Activated effector memory CD4-positive, alpha-beta T cell treated with anti-CD3 and anti-CD28 coated beads, Interleukin-2, amount 50 U/mL, for 16 hours (primary cell): ENCODE results near the gene RNF167.

Source experiments
- DNase-seq: peaks from one replicate; pipeline ENCODE4 v3.0.0-alpha.2; 2020

Gene RNF167

DNA sequence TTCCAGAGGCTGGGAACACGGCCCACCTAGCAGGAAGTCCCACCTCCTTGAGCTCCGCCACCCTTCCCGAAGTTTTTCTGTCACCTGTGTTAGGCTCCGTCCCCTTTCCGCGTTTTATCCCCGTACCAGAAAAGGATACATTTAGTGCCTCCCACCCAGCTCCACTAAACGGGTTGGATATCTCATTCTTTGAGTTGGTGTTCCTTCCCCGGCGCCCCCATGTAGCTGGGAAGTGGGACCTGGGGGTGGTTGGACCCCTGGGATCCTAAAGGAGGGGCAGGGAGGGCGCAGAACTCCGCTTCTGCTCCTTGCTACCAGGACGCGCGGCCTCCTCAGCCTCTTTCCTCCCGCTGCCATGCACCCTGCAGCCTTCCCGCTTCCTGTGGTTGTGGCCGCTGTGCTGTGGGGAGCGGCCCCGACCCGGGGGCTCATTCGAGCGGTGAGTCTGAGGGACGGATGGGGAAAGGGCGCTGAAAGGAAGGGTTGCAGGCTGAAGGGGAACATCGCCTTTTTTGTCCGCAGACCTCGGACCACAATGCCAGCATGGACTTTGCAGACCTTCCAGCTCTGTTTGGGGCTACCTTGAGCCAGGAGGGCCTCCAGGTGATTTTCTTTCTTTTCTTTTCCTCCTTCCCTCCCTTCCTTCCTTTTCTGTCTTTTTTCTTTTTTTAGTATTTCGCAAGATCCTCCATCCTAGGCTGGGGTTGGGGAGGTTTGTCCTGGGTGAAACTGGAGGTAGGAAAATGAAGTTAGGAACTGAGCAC is 669 bp downstream of the RNF167 start:
- peak; percentile 80 for DNase-seq

DNA sequence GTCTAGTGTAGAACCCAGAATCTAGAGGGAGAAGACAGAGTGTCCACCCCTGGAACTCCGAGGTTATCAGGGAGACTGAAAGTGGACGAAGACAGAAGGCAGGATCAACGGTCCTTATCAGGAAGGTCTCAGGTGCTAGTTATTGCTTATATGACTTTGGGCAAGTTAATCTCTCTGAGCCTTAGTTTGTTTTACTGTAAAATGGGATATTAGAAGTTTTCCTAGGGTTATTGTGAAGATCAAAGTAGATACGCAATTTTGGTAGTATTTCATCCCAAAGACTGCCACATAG is 1.2 kb downstream of the RNF167 start:
- DNase-seq = no peak

GRCh38 chr17:4942760-4943508 is 2.9 kb downstream of the RNF167 start:
- no peak for DNase-seq

DNA sequence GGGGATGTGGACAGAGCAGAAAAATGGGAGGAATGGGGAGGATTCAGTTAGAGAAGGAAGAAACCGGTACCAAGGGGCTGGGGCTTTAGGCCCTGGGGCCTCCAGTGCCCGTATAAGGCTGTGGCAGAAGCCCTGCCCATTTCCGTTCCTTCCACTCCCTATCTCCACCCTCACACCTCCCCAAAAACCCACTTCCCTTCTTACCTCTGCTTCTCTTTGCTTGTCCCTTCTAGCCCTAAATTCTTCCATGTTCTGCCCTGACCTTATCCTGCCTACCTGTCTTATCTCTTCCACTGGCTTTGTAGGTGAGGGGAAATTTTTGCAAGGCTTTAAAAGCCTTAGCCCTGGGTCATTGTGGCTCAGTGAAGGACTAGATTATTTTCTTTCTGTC is 4.1 kb downstream of the RNF167 start:
- DNase-seq = peak; percentile 83

- DNase-seq = peak; percentile 72
Measured at GRCh38 chr17:4944554-4945175, 4.6 kb downstream of the RNF167 start.

- peak; percentile 94 for DNase-seq
Measured at GRCh38 chr17:4945176-4945943, 5.3 kb downstream of the RNF167 start.

DNA sequence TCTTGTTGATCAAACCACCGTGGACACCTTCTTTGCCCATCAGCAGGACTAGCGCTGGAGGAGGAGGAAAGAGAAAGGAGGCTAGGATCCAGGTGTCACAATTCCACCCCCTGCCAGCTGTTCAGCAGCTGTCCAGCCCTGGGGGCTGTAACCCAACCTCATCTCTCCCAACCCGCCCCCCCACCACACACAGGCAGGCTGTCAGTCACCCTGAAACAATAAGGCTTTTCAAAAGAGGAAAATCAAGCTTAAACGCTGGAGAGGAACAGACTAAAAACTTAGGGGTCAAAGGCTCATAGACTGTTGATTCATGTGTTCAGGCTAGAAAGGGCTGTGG is 5.8 kb downstream of the RNF167 start:
- DNase-seq = no peak

GRCh38 chr17:4946312-4946976 is 6.4 kb downstream of the RNF167 start:
- peak; percentile 64 for DNase-seq

DNA sequence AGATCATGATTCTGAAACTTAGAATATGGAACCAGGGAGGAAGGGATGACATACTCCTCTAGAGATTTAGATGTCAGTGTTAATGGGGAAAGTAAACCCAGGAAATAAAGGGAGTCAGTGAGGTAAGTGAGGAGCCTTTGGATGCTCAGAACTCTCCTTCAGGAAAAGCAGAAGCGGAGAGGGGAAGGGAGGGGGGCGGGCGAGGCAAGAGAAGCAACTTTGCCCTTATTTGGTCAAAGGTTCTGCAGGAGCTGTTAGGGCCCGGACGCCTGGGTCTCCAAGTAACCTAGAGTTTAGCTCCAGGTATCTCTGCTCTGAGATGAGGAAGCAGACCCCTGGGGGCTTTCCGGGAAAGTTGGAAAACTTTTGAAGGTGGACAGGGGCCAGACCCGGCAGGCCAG is 6.9 kb downstream of the RNF167 start:
- DNase-seq = no peak

GRCh38 chr17:4947411-4948165 is 7.5 kb downstream of the RNF167 start:
- peak; percentile 90 for DNase-seq

DNA sequence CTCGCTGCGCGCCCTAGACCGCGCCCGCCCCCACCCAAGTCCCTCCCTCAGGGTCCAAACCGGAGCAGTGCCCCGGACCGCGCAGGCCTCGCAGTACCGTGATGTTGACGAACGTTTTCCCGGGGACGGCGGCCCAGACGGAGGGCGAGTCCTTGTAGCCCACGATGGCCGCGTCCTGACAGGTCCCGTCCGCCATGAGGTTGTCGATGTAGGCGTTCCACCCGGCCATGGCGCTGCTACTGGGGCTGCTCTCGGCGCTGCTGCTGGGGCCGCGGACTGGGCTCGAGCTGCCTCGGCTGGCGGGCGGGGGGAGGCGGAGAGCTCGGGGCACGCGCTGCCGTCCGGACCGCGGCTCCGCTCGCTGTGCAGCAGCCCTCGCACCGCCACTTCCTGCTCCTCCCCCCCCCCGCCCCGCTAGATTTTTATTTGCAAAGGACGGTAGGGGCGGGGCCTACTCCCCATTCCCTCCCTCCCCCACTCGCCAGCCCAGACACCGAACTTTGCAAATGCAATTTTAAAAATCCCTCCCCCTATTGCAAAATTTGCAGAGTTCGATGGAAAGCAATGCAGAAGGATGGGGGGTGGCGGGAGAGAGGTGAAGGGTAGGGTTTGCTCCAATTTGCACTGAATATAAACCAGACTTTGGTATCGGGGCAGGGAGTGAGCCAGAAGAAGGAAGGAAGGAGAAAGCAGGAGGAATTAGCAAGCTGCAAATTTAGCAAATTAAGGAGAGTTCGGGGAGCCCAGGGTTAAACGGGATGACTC is 8.3 kb downstream of the RNF167 start, which contains the start of gene PFN1:
PFN1 (minus strand) TSS at position 365 of the 765 bp plus-strand sequence; CDS start at position 229, 136 bp downstream.
- DNase-seq = peak; percentile 96

DNA sequence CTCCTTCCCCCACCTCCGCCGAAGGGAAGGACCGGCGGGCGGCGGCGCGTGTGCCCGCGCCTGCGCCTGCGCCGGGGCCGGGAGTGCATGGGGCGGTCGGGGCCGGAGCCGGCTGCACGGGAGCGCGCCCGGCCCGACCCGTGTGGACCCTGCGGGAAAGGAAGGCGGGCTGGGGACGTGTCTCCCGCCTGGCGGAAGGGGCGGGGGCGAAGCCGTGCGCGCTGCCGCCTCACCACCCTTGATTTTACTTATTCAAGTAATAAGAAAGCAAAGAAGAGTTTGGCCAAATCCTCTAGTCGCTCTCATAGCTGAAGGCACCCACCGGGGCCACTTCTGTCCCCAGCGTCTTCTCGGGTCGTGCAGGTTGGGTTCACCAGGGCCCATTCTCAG is 8.9 kb downstream of the RNF167 start:
- DNase-seq = peak; percentile 90

DNA sequence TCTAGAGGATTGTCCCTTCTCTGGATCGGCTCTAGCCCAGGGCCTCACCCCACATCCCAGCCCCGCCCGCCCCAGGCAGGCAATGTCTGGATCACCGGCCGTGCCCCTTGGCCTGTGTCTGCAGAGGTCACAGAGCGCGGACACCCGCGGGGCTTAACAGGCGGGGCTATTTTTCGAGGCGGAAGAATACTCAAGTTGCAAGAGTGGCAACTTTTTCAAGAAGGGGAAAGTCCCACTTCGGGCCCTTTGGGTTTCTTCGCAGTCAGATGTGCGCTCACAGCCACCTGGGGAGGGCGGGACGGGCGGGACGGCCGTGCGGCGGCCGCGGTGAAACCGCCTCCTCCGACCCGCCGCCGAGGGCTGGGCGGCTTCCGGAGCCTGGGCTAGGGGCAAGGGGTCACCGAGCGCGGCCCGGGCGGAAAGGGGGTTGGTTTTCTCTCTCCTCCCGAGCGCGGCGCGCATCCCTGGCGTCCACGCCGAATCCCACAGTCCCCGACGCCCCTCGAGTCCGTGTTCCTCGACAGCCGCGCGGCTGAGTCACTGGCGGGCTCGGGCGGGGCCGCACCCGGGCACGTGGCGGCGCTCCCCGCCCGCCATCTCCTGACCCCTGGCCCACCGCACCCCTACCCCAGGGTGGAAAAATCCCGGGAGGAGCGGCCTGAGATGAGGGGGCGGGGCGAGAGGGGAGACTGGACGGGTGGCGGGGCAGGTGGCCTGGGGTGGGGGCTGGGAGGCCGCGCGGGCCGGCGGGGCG is 9.4 kb downstream of the RNF167 start:
- peak; percentile 89 for DNase-seq

DNA sequence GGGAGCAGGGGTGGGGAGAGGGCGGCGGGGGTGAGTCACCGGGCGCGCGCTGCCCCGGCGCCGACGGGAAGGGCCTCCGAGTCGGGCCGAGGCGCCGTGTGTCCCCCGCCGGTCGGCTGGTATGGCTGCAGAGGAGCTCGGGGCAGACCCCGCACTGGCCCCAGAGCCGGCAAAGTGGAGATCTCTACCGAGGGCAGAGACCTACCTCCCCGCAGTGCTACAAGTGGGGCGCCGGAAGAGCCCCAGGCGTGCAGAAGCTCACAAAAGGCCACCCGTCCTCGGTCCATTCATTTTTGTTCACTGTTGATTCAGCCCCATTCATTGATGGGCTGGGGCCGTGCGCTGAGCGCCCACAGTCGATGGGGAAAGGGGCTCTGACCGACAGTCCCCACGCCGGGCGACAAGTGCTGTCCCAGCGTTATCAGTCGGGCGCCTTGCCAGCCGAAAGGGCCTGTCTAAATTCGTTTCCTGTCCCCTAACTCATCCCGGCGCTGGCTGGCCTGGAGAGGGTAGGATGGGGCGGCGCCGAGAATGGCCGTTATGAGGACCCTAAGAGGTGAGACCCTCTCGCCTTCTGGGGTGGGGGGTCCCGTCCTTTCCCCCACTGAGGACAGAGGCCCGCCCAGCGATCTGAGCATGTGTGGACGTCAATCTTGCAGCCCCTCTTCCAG is 10.1 kb downstream of the RNF167 start:
- DNase-seq = peak; percentile 79

GRCh38 chr17:4950746-4951204 is 10.7 kb downstream of the RNF167 start, which contains the start of gene ENO3:
Gene ENO3 (plus strand): TSS chr17:4951119. CDS start chr17:4951830, 711 bp downstream.
- peak; percentile 62 for DNase-seq

DNA sequence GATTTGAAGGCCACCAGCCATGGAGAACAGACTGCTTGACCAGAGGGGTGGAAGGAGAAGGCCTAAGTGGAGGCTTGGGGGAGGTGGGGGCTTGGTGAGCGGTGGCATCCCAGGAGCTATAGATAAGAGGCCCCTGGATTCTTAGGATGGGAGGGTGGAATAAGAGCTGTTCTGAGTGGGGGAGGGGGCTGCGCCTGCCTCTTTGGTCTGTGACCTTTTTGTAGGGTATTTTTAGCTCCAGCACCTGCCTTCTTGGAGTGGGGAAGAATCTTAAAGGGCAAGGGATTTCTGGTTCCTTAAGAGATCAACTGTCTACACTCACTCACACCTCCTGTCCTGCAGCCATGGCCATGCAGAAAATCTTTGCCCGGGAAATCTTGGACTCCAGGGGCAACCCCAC is 11.4 kb downstream of the RNF167 start:
- DNase-seq = no peak

DNA sequence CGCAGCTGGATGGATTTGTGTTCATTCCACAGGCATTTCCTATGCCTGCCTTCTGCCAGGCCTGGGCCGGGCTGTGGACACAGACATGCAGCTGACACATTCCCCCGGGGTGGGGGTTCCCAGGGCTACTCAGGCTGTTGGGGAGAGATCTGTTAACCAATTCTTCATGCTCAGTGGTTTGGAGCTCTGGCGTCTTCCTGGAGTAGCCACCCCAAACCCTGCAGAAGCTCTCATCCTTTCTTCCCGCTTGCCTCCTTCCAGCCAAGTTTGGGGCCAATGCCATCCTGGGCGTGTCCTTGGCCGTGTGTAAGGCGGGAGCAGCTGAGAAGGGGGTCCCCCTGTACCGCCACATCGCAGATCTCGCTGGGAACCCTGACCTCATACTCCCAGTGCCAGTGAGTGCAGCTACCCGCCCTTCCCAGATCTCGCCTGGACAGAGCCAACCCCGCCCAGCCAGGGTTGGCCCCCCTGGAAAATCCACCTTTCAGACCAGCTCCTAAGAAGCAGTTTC is 13.4 kb downstream of the RNF167 start:
- no peak for DNase-seq

GRCh38 chr17:4955091-4955490 is 15.0 kb downstream of the RNF167 start:
- no peak for DNase-seq

DNA sequence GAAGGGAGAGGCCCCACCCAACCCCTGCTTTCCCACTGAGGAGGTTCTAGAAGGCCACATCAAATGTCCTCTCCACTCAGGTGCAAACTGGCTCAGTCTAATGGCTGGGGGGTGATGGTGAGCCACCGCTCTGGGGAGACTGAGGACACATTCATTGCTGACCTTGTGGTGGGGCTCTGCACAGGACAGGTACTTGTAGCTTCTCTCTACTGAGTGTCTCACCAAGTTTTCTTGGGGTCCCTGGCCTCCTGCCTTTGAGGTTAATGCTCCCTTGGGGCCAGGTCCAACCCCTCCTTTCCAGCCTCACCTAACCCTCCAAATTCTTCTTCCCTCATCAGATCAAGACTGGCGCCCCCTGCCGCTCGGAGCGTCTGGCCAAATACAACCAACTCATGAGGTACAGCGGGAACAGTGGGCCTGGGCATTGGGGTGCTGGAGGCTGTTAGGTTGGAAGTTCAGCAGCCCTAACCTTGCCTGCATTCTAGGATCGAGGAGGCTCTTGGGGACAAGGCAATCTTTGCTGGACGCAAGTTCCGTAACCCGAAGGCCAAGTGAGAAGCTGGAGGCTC is 16.5 kb downstream of the RNF167 start:
- DNase-seq = peak; percentile 81
